Sigmoid colon (tissue), 7 donors: ENCODE data around the gene METRNL. TPM values are rescaled to one million over a fixed set of nuclear protein-coding genes. Genes with fewer than 3 reads are reported as not detected.

Experiments used
- DNase-seq: peaks from one replicate; pipeline ENCODE4 v3.0.0-alpha.2; 2019
- H3K27ac ChIP-seq, 4 donors: fragments of 200-600 bp; sonication (generic); one replicate each; pipeline ENCODE4 v1.5.1; 2016 to 2019; ENCODE audit warnings: mild to moderate bottlenecking in 1 of 4
- H3K27me3 ChIP-seq, 3 donors: fragments of 200-600 bp; sonication (generic); one replicate each; pipeline ENCODE4 v1.5.1; 2019; ENCODE audit warnings: mild to moderate bottlenecking in 1 of 3
- H3K36me3 ChIP-seq, 4 donors: fragments of 200-600 bp; sonication (generic); one replicate each; pipeline ENCODE4 v1.5.1; 2016 to 2019
- H3K4me1 ChIP-seq, 4 donors: fragments of 200-600 bp; sonication (generic); one replicate each; pipeline ENCODE4 v1.5.1; 2017 to 2019
- H3K4me3 ChIP-seq, 4 donors: fragments of 200-600 bp; sonication (generic); one replicate each; pipeline ENCODE4 v1.5.1; 2017 to 2019; ENCODE audit warnings: mild to moderate bottlenecking in 2 of 4, moderate library complexity in 1 of 4
- H3K9me3 ChIP-seq, 4 donors: fragments of 200-600 bp in 3 of 4; sonication (generic) in 3 of 4; one replicate each; pipeline versions ENCODE4 v1.5.1 to v1.6.1; 2013 to 2019
- CTCF ChIP-seq, 4 experiments: fragments of 450-650 bp in 3 of 4; fragments of 200-600 bp in 1 of 4; IDR thresholded peaks; one replicate each; pipeline ENCODE4 v1.5.1; 2016 to 2019; ENCODE audit warnings: antibody characterized with exemption in 4 of 4, mild to moderate bottlenecking in 3 of 4, moderate library complexity in 2 of 4
- EP300 ChIP-seq, 4 donors: sonication (generic); formaldehyde crosslinking; IDR thresholded peaks; one replicate each; pipeline ENCODE4 v1.6.1; 2017; ENCODE audit warnings: antibody characterized with exemption in 4 of 4
- POLR2A ChIP-seq, 2 donors: fragments of 450-650 bp; IDR thresholded peaks; one replicate each; pipeline ENCODE4 v1.6.1; 2016; ENCODE audit warnings: antibody characterized with exemption in 2 of 2, mild to moderate bottlenecking in 2 of 2, moderate library complexity in 2 of 2
- POLR2AphosphoS5 ChIP-seq, 4 donors: sonication (generic); formaldehyde crosslinking; IDR thresholded peaks; one replicate each; pipeline ENCODE4 v1.6.1; 2017; ENCODE audit warnings: antibody characterized with exemption in 4 of 4
- WGBS, 2 donors: extraction: QIAGEN DNeasy Blood & Tissue Kit; methylation state at CpG; one replicate each; pipeline ENCODE4 v1.1.7; 2013; 5-methylcytosine and 5-hydroxymethylcytosine counted together
- intact Hi-C: fragments of 100-400 bp; cut with DNase I; formaldehyde crosslinking; loops from one replicate; pipeline ENCODE4 v1.15.1; 2023
- polyA plus RNA-seq, 3 donors: library from polyadenylated mRNA; stranded (reverse); fragments of 200-250 nt; gene quantifications; one replicate each; pipeline ENCODE4 v1.2.3, GENCODE V29; 2013
- total RNA-seq, 4 donors: library from RNA; depleted of rRNA; stranded (reverse); fragments of >200 nt; gene quantifications; one replicate each; pipeline ENCODE4 v1.1.0, GENCODE V29; 2016
- donor health status: healthy with polysubstance abuse.
- donor health status: Bipolar disorder and iron deficiency.
- donor health status: healthy.

METRNL gene
- total and polyA plus RNA-seq, 7 donors: 26.8 to 116 (median 53.6) TPM

- no peak for TF ChIP-seq EP300 (IDR thresholded peaks at IDR 0.05)
- no peak for TF ChIP-seq CTCF (IDR thresholded peaks at IDR 0.05)
- TF ChIP-seq POLR2AphosphoS5 (IDR thresholded peaks at IDR 0.05): no peak
- TF ChIP-seq POLR2A (IDR thresholded peaks at IDR 0.05): no peak
- DNase-seq: no peak
Observed at GRCh38 chr17:83126275-83126811, 46.9 kb downstream of the METRNL start.

GRCh38 chr17:83127431-83128160 lies 48.2 kb downstream of the METRNL start:
- H3K27me3 ChIP-seq: no peaks in the 10 kb centered on the region
- WGBS, 2 donors: 83 to 89% methylated on average over 16 of the region's 16 CpGs
- H3K9me3 ChIP-seq: no peaks in the 10 kb centered on the region
- TF ChIP-seq EP300 (IDR thresholded peaks at IDR 0.05) (no peak), POLR2AphosphoS5 (IDR thresholded peaks at IDR 0.05) (no peak), POLR2A (IDR thresholded peaks at IDR 0.05) (no peak), CTCF (IDR thresholded peaks at IDR 0.05) (no peak)
- no peaks in the 10 kb centered on the region for H3K4me1 ChIP-seq
- intact Hi-C loops: no loop called here
- DNase-seq: no peak
- no peak overlapping the region for H3K27ac ChIP-seq
- no peak overlapping the region for H3K4me3 ChIP-seq
- H3K36me3 ChIP-seq: no peaks in the 10 kb centered on the region

More at GRCh38 chr17:83126275-83126811, 46.9 kb downstream of the METRNL start:
- peaks cover 0 to 4% (median 0%) of the 10 kb centered on the region in 3 donors for H3K27me3 ChIP-seq
- intact Hi-C loops: no loop called here
- no peaks in the 10 kb centered on the region for H3K4me1 ChIP-seq
- no peak overlapping the region for H3K4me3 ChIP-seq
- WGBS, 2 donors: 59 to 85% methylated on average over 12 of the region's 12 CpGs
- no peak overlapping the region for H3K27ac ChIP-seq
- H3K36me3 ChIP-seq: no peaks in the 10 kb centered on the region
- H3K9me3 ChIP-seq: no peaks in the 10 kb centered on the region

- no peak overlapping the region for H3K27ac ChIP-seq
- intact Hi-C loops: no loop called here
- no peaks in the 10 kb centered on the region for H3K4me1 ChIP-seq
- no peaks in the 10 kb centered on the region for H3K9me3 ChIP-seq
- 73 to 89% methylated on average over 32 of the region's 32 CpGs for WGBS, 2 donors
- H3K36me3 ChIP-seq: no peaks in the 10 kb centered on the region
- TF ChIP-seq POLR2A (IDR thresholded peaks at IDR 0.05) (no peak), EP300 (IDR thresholded peaks at IDR 0.05) (no peak), CTCF (IDR thresholded peaks at IDR 0.05) (no peak), POLR2AphosphoS5 (IDR thresholded peaks at IDR 0.05) (no peak)
- H3K4me3 ChIP-seq: no peak overlapping the region
- no peaks in the 10 kb centered on the region for H3K27me3 ChIP-seq
- no peak for DNase-seq
Observed at GRCh38 chr17:83128306-83129240, 49.2 kb downstream of the METRNL start.

GRCh38 chr17:83129676-83130075 lies 50.3 kb downstream of the METRNL start:
- H3K9me3 ChIP-seq: no peaks in the 10 kb centered on the region
- WGBS, 2 donors: 91 to 93% methylated on average over 12 of the region's 12 CpGs
- DNase-seq: no peak

More at GRCh38 chr17:83129676-83130075, 50.3 kb downstream of the METRNL start:
- no peaks in the 10 kb centered on the region for H3K27me3 ChIP-seq
- H3K27ac ChIP-seq: no peak overlapping the region
- no peaks in the 10 kb centered on the region for H3K36me3 ChIP-seq
- intact Hi-C loops: no loop called here
- H3K4me1 ChIP-seq: no peaks in the 10 kb centered on the region
- no peak overlapping the region for H3K4me3 ChIP-seq
- TF ChIP-seq CTCF (IDR thresholded peaks at IDR 0.05) (no peak), POLR2AphosphoS5 (IDR thresholded peaks at IDR 0.05) (no peak), POLR2A (IDR thresholded peaks at IDR 0.05) (no peak), EP300 (IDR thresholded peaks at IDR 0.05) (no peak)
